Activated CD4-positive, alpha-beta T cell treated with anti-CD3 and anti-CD28 coated beads, Interleukin-2, amount 50 U/mL, for 4 hours (primary cell): Measurements from ENCODE around the gene SVOPL.
A peak's percentile ranks its signal among the peaks of the same experiment; 100 is the strongest.
"Not testable (repeated sequence)": the region's sequence is repeated elsewhere in the genome, so short reads cannot be mapped to it uniquely, and the experiment has no call there.

Source experiments
- DNase-seq, 2 experiments: peaks; one replicate each; pipeline ENCODE4 v3.0.0-alpha.2; 2020

Gene SVOPL

GRCh38 chr7:138700857-138701536 is at the start of gene SVOPL:
Gene SVOPL (minus strand): TSS chr7:138701362. CDS start chr7:138679045, 22,317 bp downstream.
- DNase-seq: no peak

- no peak for DNase-seq
Measured at GRCh38 chr7:138750473-138750872, 49.3 kb upstream of the SVOPL start.

GRCh38 chr7:138749960-138750359 is 48.8 kb upstream of the SVOPL start:
- DNase-seq: no peak

GRCh38 chr7:138748666-138749065 is 47.5 kb upstream of the SVOPL start:
- DNase-seq: no peak

GRCh38 chr7:138746073-138746472 is 44.9 kb upstream of the SVOPL start:
- DNase-seq: no peak

- no peak for DNase-seq
Measured at GRCh38 chr7:138745189-138745588, 44.0 kb upstream of the SVOPL start.

GRCh38 chr7:138741453-138741735 is 40.2 kb upstream of the SVOPL start:
- no peak for DNase-seq

GRCh38 chr7:138739859-138740258 is 38.7 kb upstream of the SVOPL start:
- DNase-seq: no peak

- DNase-seq: peak; percentile 80 to 81
Measured at GRCh38 chr7:138738551-138739335, 37.6 kb upstream of the SVOPL start.

- DNase-seq: no peak
Measured at GRCh38 chr7:138738114-138738513, 37.0 kb upstream of the SVOPL start.

- DNase-seq: no peak
Measured at GRCh38 chr7:138735399-138735798, 34.2 kb upstream of the SVOPL start.

GRCh38 chr7:138731733-138732132 is 30.6 kb upstream of the SVOPL start:
- not testable (repeated sequence) for DNase-seq

- no peak for DNase-seq
Measured at GRCh38 chr7:138729444-138729843, 28.3 kb upstream of the SVOPL start.

GRCh38 chr7:138727336-138728099 is 26.4 kb upstream of the SVOPL start:
- DNase-seq: no peak

GRCh38 chr7:138726288-138726687 is 25.1 kb upstream of the SVOPL start:
- DNase-seq: no peak

GRCh38 chr7:138720286-138720685 is 19.1 kb upstream of the SVOPL start:
- no peak for DNase-seq

- DNase-seq: no peak
Measured at GRCh38 chr7:138716889-138717288, 15.7 kb upstream of the SVOPL start.

GRCh38 chr7:138713191-138713590 is 12.0 kb upstream of the SVOPL start:
- DNase-seq: no peak

- no peak for DNase-seq
Measured at GRCh38 chr7:138712652-138713051, 11.5 kb upstream of the SVOPL start.

- no peak for DNase-seq
Measured at GRCh38 chr7:138710536-138711385, 9.6 kb upstream of the SVOPL start.

- DNase-seq: no peak
Measured at GRCh38 chr7:138705167-138705566, 4.0 kb upstream of the SVOPL start.

GRCh38 chr7:138701537-138701923 is 368 bp upstream of the SVOPL start:
- DNase-seq: no peak

GRCh38 chr7:138699661-138700060 is 1.5 kb downstream of the SVOPL start:
- no peak for DNase-seq
